Measurements from ENCODE around the gene PTTG1IP. TPM values are rescaled to one million over a fixed set of nuclear protein-coding genes. Genes with fewer than 3 reads are reported as not detected.

The PTTG1IP gene
- total RNA-seq, 4 donors from 2014 or later = 256 to 374 (median 309) TPM

GRCh38 chr21:44819283-44820243, 53.9 kb downstream of the PTTG1IP start:
- intact Hi-C loops (cut with DNase I) = loop anchor here (5.0 to 10.0 kb wide), 2 partner anchors 48 to 115 kb away; no protein-coding TSS in a partner anchor
- H3K27ac ChIP-seq = no peak overlapping the region
- no peak overlapping the region for H3K4me3 ChIP-seq (replicated peaks in 1 of 3)
- peaks cover 11 to 32% of the 10 kb centered on the region in 2 donors for H3K4me1 ChIP-seq
- no peaks in the 10 kb centered on the region for H3K27me3 ChIP-seq
- TF ChIP-seq POLR2A (IDR thresholded peaks at IDR 0.05) = no peak
- TF ChIP-seq, protein P1, sequence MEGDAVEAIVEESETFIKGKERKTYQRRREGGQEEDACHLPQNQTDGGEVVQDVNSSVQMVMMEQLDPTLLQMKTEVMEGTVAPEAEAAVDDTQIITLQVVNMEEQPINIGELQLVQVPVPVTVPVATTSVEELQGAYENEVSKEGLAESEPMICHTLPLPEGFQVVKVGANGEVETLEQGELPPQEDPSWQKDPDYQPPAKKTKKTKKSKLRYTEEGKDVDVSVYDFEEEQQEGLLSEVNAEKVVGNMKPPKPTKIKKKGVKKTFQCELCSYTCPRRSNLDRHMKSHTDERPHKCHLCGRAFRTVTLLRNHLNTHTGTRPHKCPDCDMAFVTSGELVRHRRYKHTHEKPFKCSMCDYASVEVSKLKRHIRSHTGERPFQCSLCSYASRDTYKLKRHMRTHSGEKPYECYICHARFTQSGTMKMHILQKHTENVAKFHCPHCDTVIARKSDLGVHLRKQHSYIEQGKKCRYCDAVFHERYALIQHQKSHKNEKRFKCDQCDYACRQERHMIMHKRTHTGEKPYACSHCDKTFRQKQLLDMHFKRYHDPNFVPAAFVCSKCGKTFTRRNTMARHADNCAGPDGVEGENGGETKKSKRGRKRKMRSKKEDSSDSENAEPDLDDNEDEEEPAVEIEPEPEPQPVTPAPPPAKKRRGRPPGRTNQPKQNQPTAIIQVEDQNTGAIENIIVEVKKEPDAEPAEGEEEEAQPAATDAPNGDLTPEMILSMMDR (IDR thresholded peaks at IDR 0.05) = no peak
- no peaks in the 10 kb centered on the region for H3K36me3 ChIP-seq
- no peak for DNase-seq
- no peaks in the 10 kb centered on the region for H3K9me3 ChIP-seq
- 94 to 96% methylated on average over 32 to 33 of the region's 33 CpGs for WGBS, 2 donors

GRCh38 chr21:44818640-44819011, 54.9 kb downstream of the PTTG1IP start:
- WGBS, 2 donors = 93% methylated on average over 8 of the region's 37 CpGs; no CpG with 5 or more reads in 1 of the 2 donors
- Histone ChIP-seq H3K4me1 (peaks cover 19 to 41% of the 10 kb centered on the region in 2 donors), H3K27ac (peak overlapping the region; percentile 71 to 86 (median 80)), H3K27me3 (no peaks in the 10 kb centered on the region), H3K4me3 (replicated peaks in 1 of 3) (peak overlapping the region; percentile 68 to 87 (median 76)), H3K36me3 (peaks cover 0 to 1% of the 10 kb centered on the region in 2 donors), H3K9me3 (no peaks in the 10 kb centered on the region)
- DNase-seq = no peak
- no peak for TF ChIP-seq POLR2A (IDR thresholded peaks at IDR 0.05)
- TF ChIP-seq, protein P1 (IDR thresholded peaks at IDR 0.05) = no peak
- intact Hi-C loops (cut with DNase I) = loop anchor here (5.0 to 10.0 kb wide), 2 partner anchors 49 to 116 kb away; no protein-coding TSS in a partner anchor

- H3K4me3 ChIP-seq (replicated peaks in 1 of 3) = peak within 1 kb of the TSS; percentile 68 to 87 (median 76)
- no peaks in the 10 kb centered on the region for H3K27me3 ChIP-seq
- WGBS, 2 donors = 1% methylated on average over 18 of the region's 108 CpGs; no CpG with 5 or more reads in 1 of the 2 donors
- intact Hi-C loops (cut with DNase I) = loop anchor here (5.0 to 10.0 kb wide), 2 partner anchors 49 to 117 kb away; no protein-coding TSS in a partner anchor
- peaks cover 1 to 7% of the 10 kb centered on the region in 2 donors for H3K36me3 ChIP-seq
- peak; percentile 70 for DNase-seq
- H3K9me3 ChIP-seq = no peaks in the 10 kb centered on the region
- TF ChIP-seq, protein P1 (IDR thresholded peaks at IDR 0.05) = peak in 1 of 6 experiments; percentile 8
- TF ChIP-seq POLR2A (IDR thresholded peaks at IDR 0.05) = peak; percentile 46 to 90
- H3K4me1 ChIP-seq = peaks cover 19 to 46% of the 10 kb centered on the region in 2 donors
- H3K27ac ChIP-seq = peak within 1 kb of the TSS; percentile 71 to 86 (median 80)
These were observed 55.4 kb downstream of the PTTG1IP start, which contains the start of gene SUMO3 for GRCh38 chr21:44817914-44818639. TSS of gene SUMO3 (minus strand) at chr21:44818062. CDS start at chr21:44817968, 94 bp downstream.

- Histone ChIP-seq H3K27ac (peak overlapping the region in 2 of 3 donors; percentile 61 to 71), H3K36me3 (peaks cover 3 to 7% of the 10 kb centered on the region in 2 donors), H3K27me3 (no peaks in the 10 kb centered on the region), H3K4me1 (peaks cover 19 to 46% of the 10 kb centered on the region in 2 donors), H3K9me3 (no peaks in the 10 kb centered on the region), H3K4me3 (replicated peaks in 1 of 3) (peak overlapping the region; percentile 35 to 87 (median 39))
- intact Hi-C loops (cut with DNase I) = loop anchor here (5.0 to 10.0 kb wide), 2 partner anchors 50 to 117 kb away; no protein-coding TSS in a partner anchor
- TF ChIP-seq POLR2A (IDR thresholded peaks at IDR 0.05) = no peak
- TF ChIP-seq, protein P1 (IDR thresholded peaks at IDR 0.05) = no peak
- DNase-seq = peak; percentile 84 to 86
- 2 to 7% methylated on average over 9 to 19 of the region's 43 CpGs for WGBS, 2 donors
These were observed 56.0 kb downstream of the PTTG1IP start for GRCh38 chr21:44817506-44817880.

All from thyroid gland (tissue), 4 donors.